Trophoblast cell (in vitro differentiated cells and primary cell): ENCODE measurements around the gene OTOF.

Experiments
- DNase-seq, 2 donors: peaks; one replicate each; pipeline ENCODE4 v3.0.0-alpha.2; 2016
- H2AFZ ChIP-seq: 2 replicates; pipeline ENCODE4 v1.6.1; 2013; ENCODE audit warnings: low read length, moderate library complexity, mild to moderate bottlenecking; ENCODE audit not compliant: insufficient read depth, poor library complexity
- H2AK5ac ChIP-seq: 2 replicates; pipeline ENCODE4 v1.6.1; 2013; ENCODE audit warnings: mild to moderate bottlenecking, low read length
- H2BK120ac ChIP-seq: 2 replicates; pipeline ENCODE4 v1.6.1; 2013; ENCODE audit warnings: low read length, mild to moderate bottlenecking, moderate library complexity; ENCODE audit not compliant: insufficient read depth, poor library complexity
- H2BK12ac ChIP-seq: 2 replicates; pipeline ENCODE4 v1.6.1; 2013; ENCODE audit warnings: mild to moderate bottlenecking, low read length, moderate library complexity
- H2BK5ac ChIP-seq: 2 replicates; pipeline ENCODE4 v1.6.1; 2013; ENCODE audit warnings: low read length, low read depth, moderate library complexity, mild to moderate bottlenecking; ENCODE audit not compliant: poor library complexity
- H3K14ac ChIP-seq: 2 replicates; pipeline ENCODE4 v1.6.1; 2013; ENCODE audit warnings: mild to moderate bottlenecking, low read length
- H3K18ac ChIP-seq: 2 replicates; pipeline ENCODE4 v1.6.1; 2013; ENCODE audit warnings: mild to moderate bottlenecking, low read length
- H3K23ac ChIP-seq: 2 replicates; pipeline ENCODE4 v1.6.1; 2013; ENCODE audit warnings: low read length
- H3K27ac ChIP-seq: 2 replicates; pipeline ENCODE4 v1.5.1; 2013; ENCODE audit warnings: low read depth, mild to moderate bottlenecking, inconsistent platforms, low read length, moderate library complexity
- H3K27me3 ChIP-seq: 2 replicates; pipeline ENCODE4 v1.6.1; 2013; ENCODE audit warnings: inconsistent platforms, mild to moderate bottlenecking, low read length, moderate library complexity; ENCODE audit not compliant: insufficient read depth
- H3K36me3 ChIP-seq, 2 experiments: 1 replicate in 1 of 2; 2 replicates in 1 of 2; pipeline ENCODE4 v1.6.1; 2013; ENCODE audit warnings: low read length in 2 of 2, mild to moderate bottlenecking in 2 of 2, moderate library complexity in 1 of 2; ENCODE audit not compliant: insufficient read depth in 2 of 2, control insufficient read depth in 1 of 2
- H3K4ac ChIP-seq: 2 replicates; pipeline ENCODE4 v1.6.1; 2013; ENCODE audit warnings: low read depth, mild to moderate bottlenecking, low read length, moderate library complexity
- H3K4me1 ChIP-seq, 2 experiments: 1 replicate in 1 of 2; 2 replicates in 1 of 2; pipeline ENCODE4 v1.6.1; 2013; ENCODE audit warnings: low read length in 2 of 2, mild to moderate bottlenecking in 2 of 2, moderate library complexity in 1 of 2; ENCODE audit not compliant: insufficient read depth in 2 of 2, control insufficient read depth in 1 of 2
- H3K4me2 ChIP-seq: 2 replicates; pipeline ENCODE4 v1.6.1; 2013; ENCODE audit warnings: inconsistent platforms, mild to moderate bottlenecking, low read length, moderate library complexity
- H3K4me3 ChIP-seq: 2 replicates; pipeline ENCODE4 v1.5.1; 2013; ENCODE audit warnings: mild to moderate bottlenecking, low read depth, low read length, inconsistent platforms
- H3K79me1 ChIP-seq: one replicate; pipeline ENCODE4 v1.6.1; 2013; ENCODE audit warnings: low read length
- H3K79me2 ChIP-seq: 2 replicates; pipeline ENCODE4 v1.6.1; 2013; ENCODE audit warnings: low read length, mild to moderate bottlenecking; ENCODE audit not compliant: control insufficient read depth, insufficient read depth, poor library complexity
- H3K9ac ChIP-seq: 2 replicates; pipeline ENCODE4 v1.6.1; 2013; ENCODE audit warnings: mild to moderate bottlenecking, low read length
- H3K9me3 ChIP-seq: 2 replicates; pipeline ENCODE4 v1.6.1; 2013; ENCODE audit warnings: low read depth, mild to moderate bottlenecking, control low read depth, inconsistent platforms, low read length; ENCODE audit not compliant: insufficient read depth
- H4K12ac ChIP-seq: 2 replicates; pipeline ENCODE4 v1.6.1; 2013; ENCODE audit warnings: low read depth, mild to moderate bottlenecking, low read length, moderate library complexity
- H4K8ac ChIP-seq: 2 replicates; pipeline ENCODE4 v1.6.1; 2013; ENCODE audit warnings: low read depth, mild to moderate bottlenecking, low read length, moderate library complexity
- H4K91ac ChIP-seq: one replicate; pipeline ENCODE4 v1.6.1; 2013; ENCODE audit warnings: low read depth, mild to moderate bottlenecking, low read length, moderate library complexity
- WGBS: extraction: QIAGEN DNeasy Blood & Tissue Kit; methylation state at CpG from one replicate; pipeline ENCODE4 v1.1.7; 2013; ENCODE audit warnings: missing lambda C conversion rate; ENCODE audit not compliant: insufficient read length, insufficient coverage; ENCODE audit errors: extremely low coverage; 5-methylcytosine and 5-hydroxymethylcytosine counted together

OTOF gene

DNA sequence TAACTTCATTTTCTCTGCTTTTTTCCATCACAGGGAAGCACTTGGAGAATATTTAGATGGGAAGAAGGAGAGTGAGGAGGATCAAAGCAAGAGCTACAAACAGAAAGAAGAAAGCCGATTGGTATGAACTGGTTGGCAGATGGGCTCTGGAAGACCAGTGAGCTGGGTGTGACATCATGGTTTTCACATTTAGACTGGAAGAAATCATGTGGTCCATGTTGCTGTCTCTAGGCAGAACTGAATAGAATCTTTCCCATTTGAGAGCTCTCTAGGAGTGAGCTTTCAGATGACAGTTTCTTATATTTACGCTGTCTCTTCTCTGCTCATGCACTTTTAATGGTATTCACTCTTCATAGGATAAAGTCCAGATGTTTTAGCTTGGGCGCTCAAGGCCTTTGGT, 63.6 kb downstream of the OTOF start:
- Histone ChIP-seq H3K9ac (no peak overlapping the region), H3K23ac (no peak overlapping the region), H3K14ac (no peak overlapping the region), H2BK120ac (no peak overlapping the region), H2BK5ac (no peak overlapping the region), H3K36me3 (no peaks in the 10 kb centered on the region), H3K9me3 (peaks cover 2% of the 10 kb centered on the region), H4K12ac (no peak overlapping the region), H3K27ac (no peak overlapping the region), H3K79me1 (no peaks in the 10 kb centered on the region), H3K4me2 (no peak overlapping the region), H3K4me1 (no peaks in the 10 kb centered on the region), H3K4ac (no peak overlapping the region), H3K18ac (no peak overlapping the region), H2BK12ac (no peak overlapping the region), H2AK5ac (no peak overlapping the region), H3K27me3 (no peaks in the 10 kb centered on the region), H3K4me3 (no peak overlapping the region), H4K8ac (no peak overlapping the region), H3K79me2 (no peaks in the 10 kb centered on the region), H2AFZ (no peak overlapping the region), H4K91ac (no peak overlapping the region)
- DNase-seq = no peak
- WGBS = no CpG with 5 or more reads among the region's 3 CpGs

DNA sequence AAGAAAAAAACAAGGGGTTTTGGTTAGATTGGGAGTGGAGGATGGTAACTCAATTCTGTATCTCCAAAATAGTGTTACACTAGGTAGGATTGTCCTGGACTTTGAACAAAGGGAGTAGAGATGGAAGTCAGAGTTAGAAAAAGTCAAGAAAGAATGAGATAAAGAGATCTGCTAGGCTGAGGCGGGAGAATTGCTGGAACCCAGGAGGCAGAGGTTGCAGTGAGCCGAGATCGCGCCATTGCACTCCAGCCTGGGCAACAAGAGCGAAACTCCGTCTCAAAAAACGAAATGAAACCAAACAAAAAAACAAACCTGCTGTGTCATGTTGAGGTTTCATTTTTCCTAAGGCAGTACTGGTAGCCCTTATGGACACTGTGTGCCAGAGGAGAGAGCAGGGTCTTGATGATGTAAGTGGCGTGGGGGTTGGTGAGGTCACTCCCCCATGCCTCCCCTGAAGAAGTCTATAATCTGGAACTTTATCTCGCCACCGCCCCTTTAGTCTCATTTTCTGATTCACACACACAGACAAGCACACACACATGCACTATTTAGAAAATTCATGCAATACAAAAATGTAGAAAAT, 65.7 kb downstream of the OTOF start:
- Histone ChIP-seq H3K4me2 (no peak overlapping the region), H3K4ac (no peak overlapping the region), H4K8ac (peak overlapping the region; percentile 4), H2BK5ac (no peak overlapping the region), H3K4me1 (no peaks in the 10 kb centered on the region), H3K9me3 (no peaks in the 10 kb centered on the region), H3K23ac (no peak overlapping the region), H3K27ac (no peak overlapping the region), H3K18ac (no peak overlapping the region), H2BK120ac (no peak overlapping the region), H3K79me1 (no peaks in the 10 kb centered on the region), H3K4me3 (no peak overlapping the region), H3K36me3 (no peaks in the 10 kb centered on the region), H3K14ac (no peak overlapping the region), H2BK12ac (no peak overlapping the region), H3K27me3 (no peaks in the 10 kb centered on the region), H2AFZ (no peak overlapping the region), H3K9ac (no peak overlapping the region), H3K79me2 (no peaks in the 10 kb centered on the region), H4K12ac (no peak overlapping the region), H2AK5ac (no peak overlapping the region), H4K91ac (no peak overlapping the region)
- no CpG with 5 or more reads among the region's 10 CpGs for WGBS
- peak; percentile 79 to 81 for DNase-seq

DNA sequence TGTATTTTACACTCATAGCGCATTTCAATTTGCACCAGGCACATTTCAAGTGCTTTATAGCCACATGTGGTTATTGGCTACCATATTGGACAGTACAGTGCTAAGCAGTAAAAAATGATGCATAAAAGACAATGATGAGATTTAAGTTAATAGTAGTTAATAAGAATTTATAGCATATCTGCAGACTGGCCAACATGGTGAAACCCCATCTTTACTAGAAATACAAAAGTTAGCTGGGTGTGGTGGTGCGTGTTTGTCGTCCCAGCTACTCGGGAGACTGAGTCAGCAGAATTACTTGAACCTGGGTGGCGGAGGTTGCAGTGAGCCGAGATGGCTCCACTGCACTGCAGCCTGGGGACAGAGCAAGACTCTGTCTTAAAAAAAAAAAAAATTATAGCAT, 66.5 kb downstream of the OTOF start:
- H2AK5ac ChIP-seq = no peak overlapping the region
- H3K79me2 ChIP-seq = no peaks in the 10 kb centered on the region
- no peak overlapping the region for H2AFZ ChIP-seq
- no peaks in the 10 kb centered on the region for H3K9me3 ChIP-seq
- H4K91ac ChIP-seq = no peak overlapping the region
- no peak for DNase-seq
- H3K4me3 ChIP-seq = no peak overlapping the region
- no CpG with 5 or more reads among the region's 6 CpGs for WGBS
- H3K27ac ChIP-seq = no peak overlapping the region
- H3K79me1 ChIP-seq = no peaks in the 10 kb centered on the region
- H3K36me3 ChIP-seq = no peaks in the 10 kb centered on the region
- no peak overlapping the region for H3K4me2 ChIP-seq
- H3K14ac ChIP-seq = no peak overlapping the region
- H4K12ac ChIP-seq = no peak overlapping the region
- H3K27me3 ChIP-seq = no peaks in the 10 kb centered on the region
- no peak overlapping the region for H2BK12ac ChIP-seq
- no peak overlapping the region for H2BK120ac ChIP-seq
- no peak overlapping the region for H4K8ac ChIP-seq
- no peak overlapping the region for H2BK5ac ChIP-seq
- no peak overlapping the region for H3K9ac ChIP-seq
- H3K4ac ChIP-seq = no peak overlapping the region
- no peaks in the 10 kb centered on the region for H3K4me1 ChIP-seq
- H3K23ac ChIP-seq = no peak overlapping the region
- H3K18ac ChIP-seq = no peak overlapping the region

DNA sequence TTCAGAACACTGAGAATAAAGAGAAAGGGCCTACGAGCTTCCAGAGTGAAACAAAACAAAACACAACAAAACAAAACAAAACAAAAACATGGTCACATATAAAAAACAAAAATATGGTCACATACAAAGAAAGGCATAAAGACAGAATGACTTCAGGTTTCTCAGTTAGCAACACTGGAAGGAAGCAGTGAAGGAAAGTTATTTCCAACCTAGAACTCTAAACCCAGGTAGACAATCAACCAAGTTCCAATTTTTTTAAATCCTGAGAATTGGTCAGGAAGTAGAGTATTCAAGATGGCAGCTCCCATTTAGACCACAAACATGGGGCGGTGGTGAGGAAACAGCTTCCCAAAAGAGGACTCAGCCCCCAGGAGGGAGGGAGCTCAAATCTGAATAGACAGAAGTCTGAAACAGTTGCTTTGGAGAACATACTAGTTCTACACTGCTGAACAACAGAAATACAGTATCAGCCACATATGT, 67.1 kb downstream of the OTOF start:
- no peaks in the 10 kb centered on the region for H3K79me2 ChIP-seq
- H3K79me1 ChIP-seq = no peaks in the 10 kb centered on the region
- H3K4me1 ChIP-seq = no peaks in the 10 kb centered on the region
- H3K27ac ChIP-seq = no peak overlapping the region
- H2AK5ac ChIP-seq = no peak overlapping the region
- no peak overlapping the region for H3K18ac ChIP-seq
- no peak overlapping the region for H2BK120ac ChIP-seq
- no peaks in the 10 kb centered on the region for H3K27me3 ChIP-seq
- no peak overlapping the region for H3K23ac ChIP-seq
- no peak overlapping the region for H4K8ac ChIP-seq
- H3K4ac ChIP-seq = no peak overlapping the region
- no peak overlapping the region for H2BK12ac ChIP-seq
- no peak overlapping the region for H3K4me2 ChIP-seq
- no peak overlapping the region for H4K91ac ChIP-seq
- WGBS = no CpG with 5 or more reads among the region's 2 CpGs
- DNase-seq = no peak
- no peak overlapping the region for H4K12ac ChIP-seq
- no peak overlapping the region for H3K4me3 ChIP-seq
- H3K14ac ChIP-seq = no peak overlapping the region
- no peak overlapping the region for H2BK5ac ChIP-seq
- H3K36me3 ChIP-seq = no peaks in the 10 kb centered on the region
- no peak overlapping the region for H2AFZ ChIP-seq
- H3K9me3 ChIP-seq = no peaks in the 10 kb centered on the region
- no peak overlapping the region for H3K9ac ChIP-seq
